OCI-LY1 (cell line): ENCODE data around the gene TSR3.

ENCODE experiments used
- CTCF ChIP-seq: fragments of 200-600 bp; sonication (generic), shearing (Covaris generic); IDR thresholded peaks from 2 replicates; pipeline ENCODE4 v1.5.1; 2017; ENCODE audit warnings: mild to moderate bottlenecking, antibody characterized with exemption, low read length, moderate library complexity, mixed read lengths
- EZH2 ChIP-seq: fragments of 200-600 bp; sonication (generic), shearing (Covaris generic); IDR thresholded peaks from 2 replicates; pipeline ENCODE4 v1.8.0; 2017; ENCODE audit warnings: borderline replicate concordance, mixed run types, mild to moderate bottlenecking, antibody characterized with exemption, low read length, moderate library complexity, mixed read lengths

GRCh38 chr16:1349951-1350350 is 1.7 kb downstream of the TSR3 start:
- TF ChIP-seq CTCF (peak; percentile 28; the same call in 1 of the 2 replicates), EZH2 (no peak)
